ENCODE measurements around the gene PPM1G.

DNA sequence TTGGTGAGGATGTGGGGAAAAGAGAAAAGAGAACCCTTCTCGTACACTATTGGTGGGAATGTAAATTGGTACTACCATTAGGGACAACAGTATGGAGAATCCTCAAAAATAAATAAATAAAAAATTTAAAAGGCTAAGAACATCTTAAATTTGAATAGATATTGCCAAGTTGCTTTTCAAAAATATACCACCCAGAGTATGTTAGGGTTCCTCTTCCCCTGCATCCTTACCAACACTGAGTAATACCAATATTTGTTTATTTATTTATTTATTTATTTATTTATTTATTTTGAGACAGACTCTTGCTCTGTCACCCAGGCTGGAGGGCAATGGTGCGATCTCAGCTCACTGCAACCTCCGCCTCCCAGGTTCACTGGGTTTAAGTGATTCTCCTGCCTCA is 13.6 kb upstream of the PPM1G start:
- TF ChIP-seq YY1 (IDR thresholded peaks at IDR 0.05; ENCODE audit: insufficient read depth, insufficient read length): no peak
- no peak for TF ChIP-seq ZNF274 (IDR thresholded peaks at IDR 0.05; ENCODE audit: low read depth, low read length)
- TF ChIP-seq SUZ12 (IDR thresholded peaks at IDR 0.05; ENCODE audit: extremely low read depth, insufficient read depth, insufficient read length): no peak
